Stimulated activated CD8-positive, alpha-beta memory T cell treated with anti-CD3 and anti-CD28 coated beads, Interleukin-7, amount 100 ng/mL, for 1 hour (primary cell): ENCODE results near the gene FAM107B.
"Not testable (repeated sequence)": the region's sequence is repeated elsewhere in the genome, so short reads cannot be mapped to it uniquely, and the experiment has no call there.

Experiments used
- DNase-seq, 2 donors: peaks; one replicate each; pipeline ENCODE4 v3.0.0-alpha.2; 2020; ENCODE audit warnings: low read depth in 2 of 2

The FAM107B gene

GRCh38 chr10:14601872-14602725, 172.6 kb downstream of the FAM107B start:
- DNase-seq: peak in 1 of 2 donors; percentile 24

GRCh38 chr10:14601326-14601725, 173.4 kb downstream of the FAM107B start:
- DNase-seq: no peak

- no peak for DNase-seq
Observed at GRCh38 chr10:14600065-14600464, 174.6 kb downstream of the FAM107B start.

- DNase-seq: no peak
Observed at GRCh38 chr10:14598809-14599764, 175.6 kb downstream of the FAM107B start.

GRCh38 chr10:14595526-14596182, 179.0 kb downstream of the FAM107B start:
- no peak for DNase-seq

GRCh38 chr10:14594878-14595525, 179.7 kb downstream of the FAM107B start:
- no peak for DNase-seq

GRCh38 chr10:14593806-14594205, 180.9 kb downstream of the FAM107B start:
- no peak for DNase-seq

GRCh38 chr10:14592566-14592965, 182.1 kb downstream of the FAM107B start:
- no peak for DNase-seq

GRCh38 chr10:14592026-14592425, 182.7 kb downstream of the FAM107B start:
- no peak for DNase-seq

- not testable (repeated sequence) for DNase-seq
Observed at GRCh38 chr10:14588938-14589294, 185.8 kb downstream of the FAM107B start.

- no peak for DNase-seq
Observed at GRCh38 chr10:14588084-14588937, 186.4 kb downstream of the FAM107B start.

GRCh38 chr10:14587540-14588083, 187.1 kb downstream of the FAM107B start:
- no peak for DNase-seq

- no peak for DNase-seq
Observed at GRCh38 chr10:14586901-14587300, 187.8 kb downstream of the FAM107B start.

- no peak for DNase-seq
Observed at GRCh38 chr10:14585287-14586193, 189.2 kb downstream of the FAM107B start.

GRCh38 chr10:14584661-14585060, 190.0 kb downstream of the FAM107B start:
- no peak for DNase-seq

GRCh38 chr10:14583967-14584366, 190.7 kb downstream of the FAM107B start:
- DNase-seq: no peak

GRCh38 chr10:14583252-14583651, 191.4 kb downstream of the FAM107B start:
- peak; percentile 36 to 45 for DNase-seq

GRCh38 chr10:14581553-14582321, 193.0 kb downstream of the FAM107B start:
- DNase-seq: no peak
